ENCODE measurements around the gene RAG2. TPM values are rescaled to one million over a fixed set of nuclear protein-coding genes. Genes with fewer than 3 reads are reported as not detected.
"Not testable (repeated sequence)": the region's sequence is repeated elsewhere in the genome, so short reads cannot be mapped to it uniquely, and the experiment has no call there.

RAG2 gene
- total RNA-seq, 2 experiments from 2014 or later = not detected

GRCh38 chr11:36557991-36558390 lies 40.0 kb downstream of the RAG2 start:
- DNase-seq (no peak), ATAC-seq (ENCODE audit: poor library complexity) (no peak)
- intact Hi-C loops (cut with DNase I, micrococcal nuclease) = no loop called here
- H3K9me3 Mint-ChIP-seq = peaks cover 2% of the 10 kb centered on the region
- ChIA-PET CTCF (no interaction called here), POLR2A (no interaction called here)
- H3K4me1 Mint-ChIP-seq (ENCODE audit: low read depth) = peaks cover 10% of the 10 kb centered on the region
- H3K27me3 Mint-ChIP-seq = peaks cover 4% of the 10 kb centered on the region
- H3K9me3 ChIP-seq (ENCODE audit: control insufficient read depth in 1 of 2, insufficient read depth in 1 of 2, low read length in 2 of 2) = no peaks in the 10 kb centered on the region
- no peak overlapping the region for H3K27ac ChIP-seq (ENCODE audit: low read depth in 1 of 2, low read length in 2 of 2)
- H3K36me3 Mint-ChIP-seq (ENCODE audit: low read depth) = no peaks in the 10 kb centered on the region
- TF ChIP-seq, protein P1, sequence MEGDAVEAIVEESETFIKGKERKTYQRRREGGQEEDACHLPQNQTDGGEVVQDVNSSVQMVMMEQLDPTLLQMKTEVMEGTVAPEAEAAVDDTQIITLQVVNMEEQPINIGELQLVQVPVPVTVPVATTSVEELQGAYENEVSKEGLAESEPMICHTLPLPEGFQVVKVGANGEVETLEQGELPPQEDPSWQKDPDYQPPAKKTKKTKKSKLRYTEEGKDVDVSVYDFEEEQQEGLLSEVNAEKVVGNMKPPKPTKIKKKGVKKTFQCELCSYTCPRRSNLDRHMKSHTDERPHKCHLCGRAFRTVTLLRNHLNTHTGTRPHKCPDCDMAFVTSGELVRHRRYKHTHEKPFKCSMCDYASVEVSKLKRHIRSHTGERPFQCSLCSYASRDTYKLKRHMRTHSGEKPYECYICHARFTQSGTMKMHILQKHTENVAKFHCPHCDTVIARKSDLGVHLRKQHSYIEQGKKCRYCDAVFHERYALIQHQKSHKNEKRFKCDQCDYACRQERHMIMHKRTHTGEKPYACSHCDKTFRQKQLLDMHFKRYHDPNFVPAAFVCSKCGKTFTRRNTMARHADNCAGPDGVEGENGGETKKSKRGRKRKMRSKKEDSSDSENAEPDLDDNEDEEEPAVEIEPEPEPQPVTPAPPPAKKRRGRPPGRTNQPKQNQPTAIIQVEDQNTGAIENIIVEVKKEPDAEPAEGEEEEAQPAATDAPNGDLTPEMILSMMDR (IDR thresholded peaks at IDR 0.05) = no peak
- H3K4me3 Mint-ChIP-seq = no peak overlapping the region
- H3K4me3 ChIP-seq (ENCODE audit: low read length) = no peak overlapping the region
- no peak overlapping the region for H3K27ac Mint-ChIP-seq
- no peaks in the 10 kb centered on the region for H3K27me3 ChIP-seq (ENCODE audit: control insufficient read depth in 1 of 2, insufficient read depth in 2 of 2, low read length in 2 of 2)
- H3K4me1 ChIP-seq (ENCODE audit: insufficient read depth, low read length) = peaks cover 4% of the 10 kb centered on the region
- H3K36me3 ChIP-seq (ENCODE audit: insufficient read depth, low read length) = no peaks in the 10 kb centered on the region

DNA sequence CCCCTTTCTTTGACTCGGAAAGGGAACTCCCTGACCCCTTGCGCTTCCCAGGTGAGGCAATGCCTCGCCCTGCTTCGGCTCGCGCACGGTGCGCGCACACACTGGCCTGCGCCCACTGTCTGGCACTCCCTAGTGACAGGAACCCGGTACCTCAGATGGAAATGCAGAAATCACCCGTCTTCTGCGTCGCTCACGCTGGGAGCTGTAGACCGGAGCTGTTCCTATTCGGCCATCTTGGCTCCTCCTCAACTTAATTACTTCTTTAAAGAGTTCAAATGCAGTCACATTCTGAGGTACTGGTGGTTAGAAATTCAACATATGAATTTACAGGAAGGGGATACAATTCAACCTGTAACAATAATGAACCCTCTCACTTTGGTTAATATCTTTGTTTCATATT lies 40.6 kb downstream of the RAG2 start:
- H3K27me3 Mint-ChIP-seq; H3K36me3 ChIP-seq (ENCODE audit: insufficient read depth, low read length); H3K27me3 ChIP-seq (ENCODE audit: control insufficient read depth in 1 of 2, insufficient read depth in 2 of 2, low read length in 2 of 2); H3K27ac Mint-ChIP-seq; POLR2A ChIA-PET; H3K4me1 ChIP-seq (ENCODE audit: insufficient read depth, low read length); H3K4me3 Mint-ChIP-seq; ATAC-seq (ENCODE audit: poor library complexity); H3K27ac ChIP-seq (ENCODE audit: low read depth in 1 of 2, low read length in 2 of 2); H3K9me3 ChIP-seq (ENCODE audit: control insufficient read depth in 1 of 2, insufficient read depth in 1 of 2, low read length in 2 of 2); H3K36me3 Mint-ChIP-seq (ENCODE audit: low read depth); CTCF ChIA-PET; H3K4me3 ChIP-seq (ENCODE audit: low read length); intact Hi-C loops (cut with DNase I, micrococcal nuclease); H3K9me3 Mint-ChIP-seq; DNase-seq; H3K4me1 Mint-ChIP-seq (ENCODE audit: low read depth): not testable (repeated sequence)

DNA sequence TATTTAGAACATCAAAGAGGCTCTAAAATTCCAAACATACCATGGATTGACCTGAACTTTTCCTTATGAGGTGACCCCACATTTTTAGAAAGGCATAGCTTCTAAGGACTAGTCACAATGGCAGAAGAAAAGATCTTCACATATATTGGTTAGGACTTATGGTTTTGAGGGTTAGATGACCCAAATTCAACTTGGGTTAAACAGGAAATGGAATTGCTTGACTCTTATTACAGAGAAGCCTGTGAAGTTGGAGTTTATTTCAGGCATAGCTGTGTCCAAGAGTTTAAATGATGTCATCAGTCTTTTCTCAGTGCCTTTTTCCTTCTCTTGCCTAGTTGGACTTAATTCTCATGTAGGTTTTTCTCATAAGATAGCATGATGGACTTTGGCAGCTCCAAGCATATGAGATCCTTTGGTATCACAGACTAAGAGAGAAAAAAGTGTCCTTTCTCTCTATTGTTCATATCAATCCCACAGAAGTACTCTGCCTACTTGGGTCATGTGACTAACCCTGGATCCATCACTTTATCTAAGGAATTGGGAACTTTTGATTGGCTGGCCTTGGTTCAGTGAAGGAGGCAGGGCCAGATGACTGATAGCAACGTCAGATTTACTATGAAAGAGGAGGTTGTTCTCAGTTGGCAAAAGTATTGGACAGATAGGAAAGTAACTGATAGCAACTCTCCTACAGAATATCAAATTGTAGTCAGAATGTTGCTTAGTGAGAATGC lies 47.5 kb downstream of the RAG2 start:
- TF ChIP-seq, protein P1 (IDR thresholded peaks at IDR 0.05) = no peak
- H3K27me3 Mint-ChIP-seq = peaks cover 10% of the 10 kb centered on the region
- ATAC-seq (ENCODE audit: poor library complexity) = no peak
- no peak overlapping the region for H3K27ac ChIP-seq (ENCODE audit: low read depth in 1 of 2, low read length in 2 of 2)
- intact Hi-C loops (cut with DNase I, micrococcal nuclease) = no loop called here
- no peaks in the 10 kb centered on the region for H3K9me3 Mint-ChIP-seq
- H3K4me3 ChIP-seq (ENCODE audit: low read length) = no peak overlapping the region
- ChIA-PET POLR2A (no interaction called here), CTCF (no interaction called here)
- peaks cover 3% of the 10 kb centered on the region for H3K4me1 ChIP-seq (ENCODE audit: insufficient read depth, low read length)
- H3K36me3 ChIP-seq (ENCODE audit: insufficient read depth, low read length) = no peaks in the 10 kb centered on the region
- H3K27ac Mint-ChIP-seq = no peak overlapping the region
- H3K27me3 ChIP-seq (ENCODE audit: control insufficient read depth in 1 of 2, insufficient read depth in 2 of 2, low read length in 2 of 2) = no peaks in the 10 kb centered on the region
- H3K4me3 Mint-ChIP-seq = no peak overlapping the region
- DNase-seq = peak in 1 of 14 experiments; percentile 13
- H3K4me1 Mint-ChIP-seq (ENCODE audit: low read depth) = no peaks in the 10 kb centered on the region
- no peaks in the 10 kb centered on the region for H3K36me3 Mint-ChIP-seq (ENCODE audit: low read depth)
- no peaks in the 10 kb centered on the region for H3K9me3 ChIP-seq (ENCODE audit: control insufficient read depth in 1 of 2, insufficient read depth in 1 of 2, low read length in 2 of 2)

Other genes starting within 250 kb of the RAG2 start
- 10 to 100 TPM; 27.9 to 29.0 TPM for gene TRAF6, start 88.0 kb downstream of the RAG2 start, total RNA-seq
- under 1 TPM in 1 of 2 experiments, not detected in 1; 0.22 TPM for gene RAG1, start 30.2 kb downstream of the RAG2 start, total RNA-seq
- 1 to 10 TPM; 1.7 to 1.9 TPM for gene IFTAP, start 3.7 kb downstream of the RAG2 start, total RNA-seq

Data from CD4-positive, alpha-beta T cell (primary cell).